Activated B cell treated with CpG ODN at 0.5 μM for 24 hours (primary cell): Measurements from ENCODE around the gene C1orf210. TPM values are rescaled to one million over a fixed set of nuclear protein-coding genes. Genes with fewer than 3 reads are reported as not detected.

Source experiments
- ATAC-seq: fragments of 200-7000 bp; cut with Tn5 transposase; one replicate; pipeline ENCODE4 v1.10.0; 2021; ENCODE audit warnings: low read depth, mild to moderate bottlenecking, moderate library complexity
- CTCF ChIA-PET: fragments of 350-600 bp; sonication (Branson Sonifier 250); formaldehyde crosslinking; loops from one replicate; lab custom pipeline; 2021; ENCODE audit warnings: antibody characterized with exemption; lab: Charles Lee
- POLR2A ChIA-PET: fragments of 350-600 bp; sonication (Branson Sonifier 250); formaldehyde crosslinking; loops from one replicate; lab custom pipeline; 2021; ENCODE audit warnings: antibody characterized with exemption; lab: Charles Lee
- DNase-seq: peaks from one replicate; pipeline ENCODE4 v3.0.0; 2022
- H3K27ac Mint-ChIP-seq: one replicate; pipeline ENCODE4 v1.8.0; 2020; ENCODE audit warnings: mixed read lengths
- H3K27me3 Mint-ChIP-seq: one replicate; pipeline ENCODE4 v1.8.0; 2021; ENCODE audit warnings: mixed read lengths
- H3K36me3 Mint-ChIP-seq: one replicate; pipeline ENCODE4 v1.8.0; 2021; ENCODE audit warnings: low read depth, mixed read lengths
- H3K4me1 Mint-ChIP-seq: one replicate; pipeline ENCODE4 v1.8.0; 2021; ENCODE audit warnings: mixed read lengths
- H3K4me3 Mint-ChIP-seq: one replicate; pipeline ENCODE4 v1.8.0; 2020; ENCODE audit warnings: mild to moderate bottlenecking, mixed read lengths
- H3K9me3 Mint-ChIP-seq: one replicate; pipeline ENCODE4 v1.8.0; 2020; ENCODE audit warnings: mixed read lengths
- CTCF ChIP-seq: fragments of 200-600 bp; IDR thresholded peaks from one replicate; pipeline ENCODE4 v1.8.0; 2022; ENCODE audit warnings: antibody characterized with exemption, mild to moderate bottlenecking
- intact Hi-C: fragments of 100-400 bp; cut with micrococcal nuclease; formaldehyde crosslinking; loops from one replicate; pipeline ENCODE4 v1.15.1; 2024
- total RNA-seq: library from RNA; stranded (reverse); gene quantifications from 2 replicates; pipeline ENCODE4 v1.2.3, GENCODE V29; 2022

C1orf210 gene
- total RNA-seq, 1 donor from 2014 or later = not detected

GRCh38 chr1:43237121-43237520, 48.3 kb downstream of the C1orf210 start:
- Mint-ChIP-seq H3K27me3 (no peaks in the 10 kb centered on the region), H3K4me3 (no peak overlapping the region), H3K27ac (no peak overlapping the region), H3K36me3 (no peaks in the 10 kb centered on the region), H3K9me3 (no peaks in the 10 kb centered on the region), H3K4me1 (peaks cover 38% of the 10 kb centered on the region)
- no peak for TF ChIP-seq CTCF
- POLR2A ChIA-PET = no interaction called here
- no peak for ATAC-seq
- CTCF ChIA-PET = interaction anchor here (0.9 to 6.9 kb wide), 2 partner anchors 10 to 177 kb away, joined by 4 to 56 read pairs; no protein-coding TSS in a partner anchor
- DNase-seq = no peak
- intact Hi-C loops = no loop called here

- Mint-ChIP-seq H3K27me3 (no peaks in the 10 kb centered on the region), H3K9me3 (no peaks in the 10 kb centered on the region), H3K27ac (no peak overlapping the region), H3K4me3 (no peak overlapping the region), H3K36me3 (no peaks in the 10 kb centered on the region), H3K4me1 (peaks cover 33% of the 10 kb centered on the region)
- ChIA-PET CTCF (interaction anchor here (6.9 kb wide), 1 partner anchor 179 kb away, joined by 56 read pairs; no protein-coding TSS in a partner anchor), POLR2A (no interaction called here)
- ATAC-seq (no peak), DNase-seq (no peak)
- intact Hi-C loops = no loop called here
- no peak for TF ChIP-seq CTCF
Observed at GRCh38 chr1:43235451-43236121, 49.8 kb downstream of the C1orf210 start.

GRCh38 chr1:43235040-43235439, 50.3 kb downstream of the C1orf210 start:
- H3K4me3 Mint-ChIP-seq = no peak overlapping the region
- no peaks in the 10 kb centered on the region for H3K27me3 Mint-ChIP-seq
- ChIA-PET CTCF (interaction anchor here (6.9 kb wide), 1 partner anchor 179 kb away, joined by 56 read pairs; no protein-coding TSS in a partner anchor), POLR2A (no interaction called here)
- no peaks in the 10 kb centered on the region for H3K9me3 Mint-ChIP-seq
- no peak overlapping the region for H3K27ac Mint-ChIP-seq
- H3K4me1 Mint-ChIP-seq = peaks cover 27% of the 10 kb centered on the region
- DNase-seq (no peak), ATAC-seq (no peak)
- intact Hi-C loops = no loop called here
- no peaks in the 10 kb centered on the region for H3K36me3 Mint-ChIP-seq
- no peak for TF ChIP-seq CTCF

GRCh38 chr1:43234267-43234666, 51.1 kb downstream of the C1orf210 start:
- ATAC-seq (no peak), DNase-seq (no peak)
- no peak for TF ChIP-seq CTCF
- no peak overlapping the region for H3K4me3 Mint-ChIP-seq
- CTCF ChIA-PET = interaction anchor here (6.9 kb wide), 1 partner anchor 180 kb away, joined by 56 read pairs; no protein-coding TSS in a partner anchor
- intact Hi-C loops = no loop called here
- no peaks in the 10 kb centered on the region for H3K27me3 Mint-ChIP-seq
- H3K27ac Mint-ChIP-seq = no peak overlapping the region
- POLR2A ChIA-PET = no interaction called here
- H3K36me3 Mint-ChIP-seq = no peaks in the 10 kb centered on the region
- no peaks in the 10 kb centered on the region for H3K9me3 Mint-ChIP-seq
- H3K4me1 Mint-ChIP-seq = peaks cover 19% of the 10 kb centered on the region

GRCh38 chr1:43233631-43234030, 51.8 kb downstream of the C1orf210 start:
- ATAC-seq = no peak
- ChIA-PET POLR2A (no interaction called here), CTCF (no interaction called here)
- peaks cover 13% of the 10 kb centered on the region for H3K4me1 Mint-ChIP-seq
- H3K36me3 Mint-ChIP-seq = no peaks in the 10 kb centered on the region
- intact Hi-C loops = no loop called here
- H3K9me3 Mint-ChIP-seq = no peaks in the 10 kb centered on the region
- no peak overlapping the region for H3K4me3 Mint-ChIP-seq
- TF ChIP-seq CTCF = no peak
- H3K27ac Mint-ChIP-seq = no peak overlapping the region
- no peak for DNase-seq
- H3K27me3 Mint-ChIP-seq = no peaks in the 10 kb centered on the region
